Epidermal melanocyte (primary cell): ENCODE measurements around the gene PCDHB7.
"Not testable (repeated sequence)": the region's sequence is repeated elsewhere in the genome, so short reads cannot be mapped to it uniquely, and the experiment has no call there.

ENCODE experiments used
- DNase-seq: peaks from one replicate; pipeline ENCODE4 v3.0.0; 2011; ENCODE audit warnings: low spot score; ENCODE audit not compliant: insufficient read length

Gene PCDHB7

GRCh38 chr5:141179876-141180275 is 7.4 kb downstream of the PCDHB7 start:
- not testable (repeated sequence) for DNase-seq

DNA sequence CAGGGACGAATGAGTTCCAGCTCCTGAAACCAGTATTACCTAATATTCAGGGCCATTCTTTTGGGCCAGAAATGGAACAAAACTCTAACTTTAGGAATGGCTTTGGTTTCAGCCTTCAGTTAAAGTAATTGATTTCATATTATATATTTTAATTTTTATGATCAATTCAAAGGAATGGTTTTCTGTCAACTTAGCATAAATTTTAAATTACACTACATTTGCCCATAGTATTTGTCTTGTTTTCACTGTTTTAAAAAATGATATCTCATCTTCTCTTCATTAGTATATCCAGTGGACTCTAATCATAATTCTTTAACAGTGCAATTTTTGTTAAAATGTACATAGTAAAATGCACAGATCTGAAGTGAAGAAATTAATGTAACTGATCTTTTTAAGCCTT is 7.9 kb downstream of the PCDHB7 start:
- DNase-seq, result no peak

DNA sequence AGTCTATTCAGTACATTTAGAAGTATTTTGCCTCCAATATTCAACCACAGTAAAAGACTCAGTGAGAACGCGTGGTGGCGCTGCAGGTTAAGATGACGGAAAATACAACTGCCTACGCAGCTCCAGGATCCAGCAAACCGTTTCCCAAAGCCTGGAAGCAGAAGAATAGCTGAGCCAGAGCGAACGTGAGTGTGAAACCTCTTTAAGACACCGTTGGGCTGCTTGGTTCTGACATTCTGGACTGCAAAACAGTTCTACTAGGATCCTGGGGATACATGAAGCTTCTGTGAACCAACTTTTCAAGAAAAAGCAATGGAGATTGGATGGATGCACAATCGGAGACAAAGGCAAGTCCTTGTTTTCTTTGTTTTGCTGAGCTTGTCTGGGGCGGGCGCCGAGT is 9.8 kb downstream of the PCDHB7 start, which contains the start of gene PCDHB16:
TSS of gene PCDHB16 (plus strand) at position 140 of the 400 bp plus-strand sequence. CDS start at position 313, 173 bp downstream.
- no peak for DNase-seq

GRCh38 chr5:141184117-141184855 is 11.8 kb downstream of the PCDHB7 start:
- not testable (repeated sequence) for DNase-seq

- no peak for DNase-seq
These were observed 14.6 kb downstream of the PCDHB7 start, which contains the start of gene PCDHB9 for GRCh38 chr5:141186897-141187512. Gene PCDHB9 (plus strand): TSS chr5:141187161. CDS start chr5:141187319, 158 bp downstream.

- DNase-seq, result not testable (repeated sequence)
These were observed 16.2 kb downstream of the PCDHB7 start for GRCh38 chr5:141188682-141189081.

DNA sequence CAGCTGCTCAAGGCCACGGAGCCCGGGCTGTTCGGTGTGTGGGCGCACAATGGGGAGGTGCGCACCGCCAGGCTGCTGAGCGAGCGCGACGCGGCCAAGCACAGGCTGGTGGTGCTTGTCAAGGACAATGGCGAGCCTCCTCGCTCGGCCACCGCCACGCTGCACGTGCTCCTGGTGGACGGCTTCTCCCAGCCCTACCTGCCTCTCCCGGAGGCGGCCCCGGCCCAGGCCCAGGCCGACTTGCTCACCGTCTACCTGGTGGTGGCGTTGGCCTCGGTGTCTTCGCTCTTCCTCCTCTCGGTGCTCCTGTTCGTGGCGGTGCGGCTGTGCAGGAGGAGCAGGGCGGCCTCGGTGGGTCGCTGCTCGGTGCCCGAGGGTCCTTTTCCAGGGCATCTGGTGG is 16.7 kb downstream of the PCDHB7 start:
- not testable (repeated sequence) for DNase-seq

DNA sequence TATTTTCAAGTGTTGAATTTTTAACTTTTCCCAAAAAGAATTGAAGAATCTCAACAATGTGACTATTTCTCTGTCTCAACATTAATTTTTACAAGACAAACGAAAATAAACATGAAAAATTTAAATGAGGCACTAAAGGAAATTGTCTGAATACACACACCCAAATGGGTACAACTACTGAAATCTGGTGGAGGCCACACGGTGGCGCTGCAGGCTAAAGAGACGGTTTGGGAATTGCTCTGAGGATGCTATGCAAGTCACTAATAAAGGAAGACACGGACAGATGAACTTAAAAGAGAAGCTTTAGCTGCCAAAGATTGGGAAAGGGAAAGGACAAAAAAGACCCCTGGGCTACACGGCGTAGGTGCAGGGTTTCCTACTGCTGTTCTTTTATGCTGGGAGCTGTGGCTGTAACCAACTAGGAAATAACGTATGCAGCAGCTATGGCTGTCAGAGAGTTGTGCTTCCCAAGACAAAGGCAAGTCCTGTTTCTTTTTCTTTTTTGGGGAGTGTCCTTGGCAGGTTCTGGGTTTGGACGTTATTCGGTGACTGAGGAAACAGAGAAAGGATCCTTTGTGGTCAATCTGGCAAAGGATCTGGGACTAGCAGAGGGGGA is 19.8 kb downstream of the PCDHB7 start, which contains the start of gene PCDHB10:
TSS of gene PCDHB10 (plus strand) at position 244 of the 616 bp plus-strand sequence. CDS start at position 444, 200 bp downstream.
- no peak for DNase-seq

- not testable (repeated sequence) for DNase-seq
These were observed 21.9 kb downstream of the PCDHB7 start for GRCh38 chr5:141194332-141194731.

DNA sequence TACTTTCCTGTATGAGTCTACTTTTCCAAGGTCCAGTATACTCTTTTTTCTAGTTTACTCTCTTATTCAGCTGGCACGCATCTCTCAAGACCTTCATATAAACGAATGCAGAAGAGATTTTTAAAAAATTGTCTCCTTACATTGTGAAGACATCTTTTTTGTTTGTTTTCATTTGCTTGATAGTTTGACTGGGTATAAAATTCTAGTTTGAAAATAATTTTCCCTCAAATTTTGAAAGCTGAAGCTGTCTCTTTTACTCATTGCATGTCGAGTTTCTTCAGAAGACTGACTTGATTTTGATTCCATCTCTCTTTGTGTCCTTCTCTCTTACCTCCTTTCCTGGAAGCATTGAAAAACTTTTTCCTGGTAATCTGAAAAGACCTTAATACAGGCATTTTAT is 23.9 kb downstream of the PCDHB7 start:
- DNase-seq, result no peak

- no peak for DNase-seq
These were observed 27.2 kb downstream of the PCDHB7 start, which contains the start of gene PCDHB11 for GRCh38 chr5:141199359-141200235. Gene PCDHB11 (plus strand): TSS chr5:141199627. CDS start chr5:141199775, 148 bp downstream.

DNA sequence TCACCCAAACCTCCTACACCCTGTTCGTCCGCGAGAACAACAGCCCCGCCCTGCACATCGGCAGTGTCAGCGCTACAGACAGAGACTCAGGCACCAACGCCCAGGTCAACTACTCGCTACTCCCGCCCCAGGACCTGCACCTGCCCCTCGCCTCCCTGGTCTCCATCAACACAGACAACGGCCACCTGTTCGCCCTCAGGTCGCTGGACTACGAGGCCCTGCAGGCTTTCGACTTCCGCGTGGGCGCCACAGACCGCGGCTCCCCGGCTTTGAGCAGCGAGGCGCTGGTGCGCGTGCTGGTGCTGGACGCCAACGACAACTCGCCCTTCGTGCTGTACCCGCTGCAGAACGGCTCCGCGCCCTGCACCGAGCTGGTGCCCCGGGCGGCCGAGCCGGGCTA is 28.7 kb downstream of the PCDHB7 start:
- DNase-seq, result not testable (repeated sequence)

- DNase-seq, result not testable (repeated sequence)
These were observed 29.2 kb downstream of the PCDHB7 start for GRCh38 chr5:141201646-141202045.

DNA sequence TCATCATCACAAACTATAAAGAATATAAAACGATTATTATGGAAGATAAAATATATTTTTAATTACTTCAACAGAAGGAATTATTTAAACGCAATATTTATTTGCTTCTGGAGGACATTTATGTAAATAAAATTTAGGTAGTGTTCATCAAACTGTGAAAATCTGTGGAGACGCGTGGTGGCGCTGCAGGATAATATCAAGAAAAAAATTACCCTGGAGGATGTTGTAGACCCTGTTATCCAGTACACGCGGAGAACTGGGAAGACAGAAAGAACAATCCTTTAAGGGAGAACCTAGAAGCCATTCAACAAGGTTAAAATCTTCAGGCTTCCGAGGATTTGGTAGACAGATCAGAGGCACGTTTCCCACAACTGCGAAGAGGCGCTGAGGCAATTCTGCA is 36.0 kb downstream of the PCDHB7 start, which contains the start of gene PCDHB12:
TSS of gene PCDHB12 (plus strand) at position 242 of the 400 bp plus-strand sequence. CDS start 189 bp downstream, outside the sequence.
- no peak for DNase-seq

DNA sequence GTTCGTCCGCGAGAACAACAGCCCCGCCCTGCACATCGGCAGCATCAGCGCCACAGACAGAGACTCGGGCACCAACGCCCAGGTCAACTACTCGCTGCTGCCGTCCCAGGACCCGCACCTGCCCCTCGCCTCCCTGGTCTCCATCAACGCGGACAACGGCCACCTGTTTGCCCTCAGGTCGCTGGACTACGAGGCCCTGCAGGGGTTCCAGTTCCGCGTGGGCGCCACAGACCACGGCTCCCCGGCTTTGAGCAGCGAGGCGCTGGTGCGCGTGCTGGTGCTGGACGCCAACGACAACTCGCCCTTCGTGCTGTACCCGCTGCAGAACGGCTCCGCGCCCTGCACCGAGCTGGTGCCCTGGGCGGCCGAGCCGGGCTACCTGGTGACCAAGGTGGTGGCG is 37.8 kb downstream of the PCDHB7 start:
- not testable (repeated sequence) for DNase-seq

DNA sequence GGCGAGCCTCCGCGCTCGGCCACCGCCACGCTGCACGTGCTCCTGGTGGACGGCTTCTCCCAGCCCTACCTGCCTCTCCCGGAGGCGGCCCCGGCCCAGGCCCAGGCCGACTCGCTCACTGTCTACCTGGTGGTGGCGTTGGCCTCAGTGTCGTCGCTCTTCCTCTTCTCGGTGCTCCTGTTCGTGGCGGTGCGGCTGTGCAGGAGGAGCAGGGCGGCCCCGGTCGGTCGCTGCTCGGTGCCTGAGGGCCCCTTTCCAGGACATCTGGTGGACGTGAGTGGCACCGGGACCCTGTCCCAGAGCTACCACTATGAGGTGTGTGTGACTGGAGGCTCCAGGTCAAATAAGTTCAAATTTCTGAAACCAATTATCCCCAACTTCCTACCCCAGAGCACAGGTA is 38.4 kb downstream of the PCDHB7 start:
- DNase-seq, result not testable (repeated sequence)

GRCh38 chr5:141213656-141214339 is 41.4 kb downstream of the PCDHB7 start, which contains the start of gene PCDHB13:
Gene PCDHB13 (plus strand): TSS chr5:141213919. CDS start chr5:141214124, 205 bp downstream.
- DNase-seq, result not testable (repeated sequence)

DNA sequence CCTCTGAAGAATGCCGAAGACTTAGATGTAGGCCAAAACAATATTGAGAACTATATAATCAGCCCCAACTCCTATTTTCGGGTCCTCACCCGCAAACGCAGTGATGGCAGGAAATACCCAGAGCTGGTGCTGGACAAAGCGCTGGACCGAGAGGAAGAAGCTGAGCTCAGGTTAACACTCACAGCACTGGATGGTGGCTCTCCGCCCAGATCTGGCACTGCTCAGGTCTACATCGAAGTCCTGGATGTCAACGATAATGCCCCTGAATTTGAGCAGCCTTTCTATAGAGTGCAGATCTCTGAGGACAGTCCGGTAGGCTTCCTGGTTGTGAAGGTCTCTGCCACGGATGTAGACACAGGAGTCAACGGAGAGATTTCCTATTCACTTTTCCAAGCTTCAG is 42.1 kb downstream of the PCDHB7 start:
- not testable (repeated sequence) for DNase-seq

GRCh38 chr5:141215504-141215903 is 43.1 kb downstream of the PCDHB7 start:
- not testable (repeated sequence) for DNase-seq

DNA sequence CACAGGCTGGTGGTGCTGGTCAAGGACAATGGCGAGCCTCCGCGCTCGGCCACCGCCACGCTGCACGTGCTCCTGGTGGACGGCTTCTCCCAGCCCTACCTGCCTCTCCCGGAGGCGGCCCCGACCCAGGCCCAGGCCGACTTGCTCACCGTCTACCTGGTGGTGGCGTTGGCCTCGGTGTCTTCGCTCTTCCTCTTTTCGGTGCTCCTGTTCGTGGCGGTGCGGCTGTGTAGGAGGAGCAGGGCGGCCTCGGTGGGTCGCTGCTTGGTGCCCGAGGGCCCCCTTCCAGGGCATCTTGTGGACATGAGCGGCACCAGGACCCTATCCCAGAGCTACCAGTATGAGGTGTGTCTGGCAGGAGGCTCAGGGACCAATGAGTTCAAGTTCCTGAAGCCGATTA is 43.6 kb downstream of the PCDHB7 start:
- DNase-seq, result not testable (repeated sequence)
